22Rv1 (cell line): Measurements from ENCODE around the gene PLA2R1.

Experiments
- H3K27ac ChIP-seq: fragments of 450-650 bp; 2 replicates; pipeline ENCODE4 v1.5.1; 2017
- CTCF ChIP-seq: fragments of 450-650 bp; IDR thresholded peaks from 2 replicates; pipeline ENCODE4 v1.5.1; 2017; ENCODE audit warnings: mild to moderate bottlenecking
- ZFX ChIP-seq: fragments of 450-650 bp; IDR thresholded peaks from 2 replicates; pipeline ENCODE4 v1.6.1; 2017; ENCODE audit warnings: antibody characterized with exemption, borderline replicate concordance

Gene PLA2R1

GRCh38 chr2:159894145-159894838 is 168.1 kb downstream of the PLA2R1 start:
- no peak for TF ChIP-seq CTCF
- TF ChIP-seq ZFX = no peak
- H3K27ac ChIP-seq = no peak overlapping the region

GRCh38 chr2:159892990-159893810 is 169.2 kb downstream of the PLA2R1 start:
- no peak overlapping the region for H3K27ac ChIP-seq
- no peak for TF ChIP-seq ZFX
- no peak for TF ChIP-seq CTCF

- no peak overlapping the region for H3K27ac ChIP-seq
- TF ChIP-seq ZFX = no peak
- TF ChIP-seq CTCF = no peak
Observed at GRCh38 chr2:159891917-159892730, 170.3 kb downstream of the PLA2R1 start.

GRCh38 chr2:159891267-159891588 is 171.2 kb downstream of the PLA2R1 start:
- no peak overlapping the region for H3K27ac ChIP-seq
- TF ChIP-seq ZFX = no peak
- no peak for TF ChIP-seq CTCF

GRCh38 chr2:159890551-159891266 is 171.7 kb downstream of the PLA2R1 start:
- no peak overlapping the region for H3K27ac ChIP-seq
- TF ChIP-seq ZFX (no peak), CTCF (no peak)

- no peak for TF ChIP-seq ZFX
- no peak overlapping the region for H3K27ac ChIP-seq
Observed at GRCh38 chr2:159882130-159882745, 180.2 kb downstream of the PLA2R1 start.
